GM12873 (cell line): ENCODE data around the gene TMEM164.

Experiments
- TF ChIP-seq, protein P1 (sequence below): IDR thresholded peaks from 2 replicates; pipeline ENCODE4 v1.5.1; 2012; ENCODE audit warnings: low read depth, mild to moderate bottlenecking, moderate library complexity, low read length, control low read depth; ENCODE audit not compliant: insufficient read depth; ENCODE audit errors: missing control alignments

The TMEM164 gene

GRCh38 chrX:110006821-110007375 lies 4.0 kb downstream of the TMEM164 start:
- TF ChIP-seq, protein P1, sequence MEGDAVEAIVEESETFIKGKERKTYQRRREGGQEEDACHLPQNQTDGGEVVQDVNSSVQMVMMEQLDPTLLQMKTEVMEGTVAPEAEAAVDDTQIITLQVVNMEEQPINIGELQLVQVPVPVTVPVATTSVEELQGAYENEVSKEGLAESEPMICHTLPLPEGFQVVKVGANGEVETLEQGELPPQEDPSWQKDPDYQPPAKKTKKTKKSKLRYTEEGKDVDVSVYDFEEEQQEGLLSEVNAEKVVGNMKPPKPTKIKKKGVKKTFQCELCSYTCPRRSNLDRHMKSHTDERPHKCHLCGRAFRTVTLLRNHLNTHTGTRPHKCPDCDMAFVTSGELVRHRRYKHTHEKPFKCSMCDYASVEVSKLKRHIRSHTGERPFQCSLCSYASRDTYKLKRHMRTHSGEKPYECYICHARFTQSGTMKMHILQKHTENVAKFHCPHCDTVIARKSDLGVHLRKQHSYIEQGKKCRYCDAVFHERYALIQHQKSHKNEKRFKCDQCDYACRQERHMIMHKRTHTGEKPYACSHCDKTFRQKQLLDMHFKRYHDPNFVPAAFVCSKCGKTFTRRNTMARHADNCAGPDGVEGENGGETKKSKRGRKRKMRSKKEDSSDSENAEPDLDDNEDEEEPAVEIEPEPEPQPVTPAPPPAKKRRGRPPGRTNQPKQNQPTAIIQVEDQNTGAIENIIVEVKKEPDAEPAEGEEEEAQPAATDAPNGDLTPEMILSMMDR, result no peak

- TF ChIP-seq, protein P1, result no peak
Measured at GRCh38 chrX:110008011-110008635, 5.2 kb downstream of the TMEM164 start.

GRCh38 chrX:110012818-110013485 lies 10.0 kb downstream of the TMEM164 start:
- TF ChIP-seq, protein P1, result no peak

DNA sequence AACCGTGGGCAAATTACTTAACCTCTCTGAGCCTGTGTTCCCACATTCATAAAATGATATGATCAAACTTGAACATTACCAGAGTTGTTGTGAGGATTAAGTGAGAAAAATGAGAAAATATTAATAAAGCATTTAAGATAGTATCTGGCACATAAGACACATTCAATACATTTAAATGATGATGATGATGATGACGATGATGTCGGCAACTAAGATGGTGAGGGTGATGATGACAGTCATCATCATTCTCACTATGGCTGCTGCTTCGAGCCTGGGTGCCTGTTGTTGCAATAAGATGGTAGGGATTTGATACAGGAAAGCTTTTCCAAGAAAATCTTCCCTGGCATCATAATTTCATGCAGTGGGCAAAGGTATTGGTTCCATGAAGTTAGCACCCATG lies 11.1 kb downstream of the TMEM164 start:
- TF ChIP-seq, protein P1, result no peak

- TF ChIP-seq, protein P1, result no peak
Measured at GRCh38 chrX:110015032-110015431, 12.1 kb downstream of the TMEM164 start.

DNA sequence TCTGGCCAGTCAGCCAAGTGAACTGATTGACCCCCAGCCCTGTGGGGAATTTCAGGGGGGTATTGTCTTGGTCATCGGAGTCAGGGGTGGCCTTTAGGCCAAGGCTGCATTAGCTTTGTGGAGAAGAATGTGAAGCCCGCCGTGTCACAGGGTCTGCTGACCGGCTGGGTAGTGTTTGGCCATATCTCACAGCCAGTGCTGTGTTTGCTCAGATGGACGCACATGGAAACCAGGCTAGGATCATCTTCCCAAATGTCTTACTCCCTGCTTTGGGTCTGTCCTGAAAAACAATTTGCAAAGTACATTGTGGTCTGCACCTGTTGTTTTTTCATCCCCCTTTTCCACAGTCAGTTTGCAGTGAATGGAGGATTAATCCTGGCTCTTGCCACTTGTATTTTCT lies 13.0 kb downstream of the TMEM164 start:
- TF ChIP-seq, protein P1, result no peak

GRCh38 chrX:110020536-110020935 lies 17.6 kb downstream of the TMEM164 start:
- TF ChIP-seq, protein P1, result no peak
